ENCODE data around the gene SH3GLB1.

Gene SH3GLB1

GRCh38 chr1:86750530-86750929 lies 46.2 kb downstream of the SH3GLB1 start:
- no peak for DNase-seq
- TF ChIP-seq POLR2A (IDR thresholded peaks at IDR 0.05; ENCODE audit: low read length) (no peak), GATA1 (IDR thresholded peaks at IDR 0.05; ENCODE audit: low read depth, low read length) (no peak)

- no peak for TF ChIP-seq POLR2A (IDR thresholded peaks at IDR 0.05; ENCODE audit: low read length)
- TF ChIP-seq GATA1 (IDR thresholded peaks at IDR 0.05; ENCODE audit: low read depth, low read length) = no peak
- no peak for DNase-seq
Observed at GRCh38 chr1:86751923-86752322, 47.5 kb downstream of the SH3GLB1 start.

GRCh38 chr1:86753700-86754099 lies 49.3 kb downstream of the SH3GLB1 start:
- no peak for TF ChIP-seq POLR2A (IDR thresholded peaks at IDR 0.05; ENCODE audit: low read length)
- no peak for TF ChIP-seq GATA1 (IDR thresholded peaks at IDR 0.05; ENCODE audit: low read depth, low read length)
- DNase-seq = peak; percentile 12 to 15

- DNase-seq = no peak
- no peak for TF ChIP-seq POLR2A (IDR thresholded peaks at IDR 0.05; ENCODE audit: low read length)
- TF ChIP-seq GATA1 (IDR thresholded peaks at IDR 0.05; ENCODE audit: low read depth, low read length) = no peak
Observed at GRCh38 chr1:86754265-86754974, 50.0 kb downstream of the SH3GLB1 start.

- no peak for DNase-seq
- TF ChIP-seq GATA1 (IDR thresholded peaks at IDR 0.05; ENCODE audit: low read depth, low read length) = no peak
- TF ChIP-seq POLR2A (IDR thresholded peaks at IDR 0.05; ENCODE audit: low read length) = no peak
Observed at GRCh38 chr1:86756062-86756406, 51.7 kb downstream of the SH3GLB1 start.

GRCh38 chr1:86757272-86757984 lies 53.1 kb downstream of the SH3GLB1 start:
- DNase-seq = no peak
- TF ChIP-seq POLR2A (IDR thresholded peaks at IDR 0.05; ENCODE audit: low read length) (no peak), GATA1 (IDR thresholded peaks at IDR 0.05; ENCODE audit: low read depth, low read length) (no peak)

- DNase-seq = no peak
- no peak for TF ChIP-seq POLR2A (IDR thresholded peaks at IDR 0.05; ENCODE audit: low read length)
- no peak for TF ChIP-seq GATA1 (IDR thresholded peaks at IDR 0.05; ENCODE audit: low read depth, low read length)
Observed at GRCh38 chr1:86758570-86758969, 54.2 kb downstream of the SH3GLB1 start.

GRCh38 chr1:86760199-86760598 lies 55.8 kb downstream of the SH3GLB1 start:
- TF ChIP-seq POLR2A (IDR thresholded peaks at IDR 0.05; ENCODE audit: low read length) (no peak), GATA1 (IDR thresholded peaks at IDR 0.05; ENCODE audit: low read depth, low read length) (no peak)
- DNase-seq = no peak

- DNase-seq = no peak
- TF ChIP-seq POLR2A (IDR thresholded peaks at IDR 0.05; ENCODE audit: low read length) = no peak
- no peak for TF ChIP-seq GATA1 (IDR thresholded peaks at IDR 0.05; ENCODE audit: low read depth, low read length)
Observed at GRCh38 chr1:86762336-86762735, 58.0 kb downstream of the SH3GLB1 start.

GRCh38 chr1:86764523-86764922 lies 60.1 kb downstream of the SH3GLB1 start:
- DNase-seq = no peak
- TF ChIP-seq POLR2A (IDR thresholded peaks at IDR 0.05; ENCODE audit: low read length) (no peak), GATA1 (IDR thresholded peaks at IDR 0.05; ENCODE audit: low read depth, low read length) (no peak)

- peak; percentile 55 to 87 for DNase-seq
- TF ChIP-seq GATA1 (IDR thresholded peaks at IDR 0.05; ENCODE audit: low read depth, low read length) (no peak), POLR2A (IDR thresholded peaks at IDR 0.05; ENCODE audit: low read length) (no peak)
Observed at GRCh38 chr1:86765073-86765472, 60.7 kb downstream of the SH3GLB1 start.

GRCh38 chr1:86765674-86766073 lies 61.3 kb downstream of the SH3GLB1 start:
- TF ChIP-seq GATA1 (IDR thresholded peaks at IDR 0.05; ENCODE audit: low read depth, low read length) = no peak
- TF ChIP-seq POLR2A (IDR thresholded peaks at IDR 0.05; ENCODE audit: low read length) = no peak
- no peak for DNase-seq

GRCh38 chr1:86768554-86768953 lies 64.2 kb downstream of the SH3GLB1 start:
- no peak for TF ChIP-seq POLR2A (IDR thresholded peaks at IDR 0.05; ENCODE audit: low read length)
- no peak for TF ChIP-seq GATA1 (IDR thresholded peaks at IDR 0.05; ENCODE audit: low read depth, low read length)
- no peak for DNase-seq

- no peak for DNase-seq
- TF ChIP-seq GATA1 (IDR thresholded peaks at IDR 0.05; ENCODE audit: low read depth, low read length) (no peak), POLR2A (IDR thresholded peaks at IDR 0.05; ENCODE audit: low read length) (no peak)
Observed at GRCh38 chr1:86769065-86769464, 64.7 kb downstream of the SH3GLB1 start.

All from erythroblast (primary cell).